A549 (cell line): ENCODE data around the gene POU2F3. TPM values are rescaled to one million over a fixed set of nuclear protein-coding genes. Genes with fewer than 3 reads are reported as not detected.

Experiments
- ATAC-seq, 2 experiments: fragments of 200-7000 bp in 1 of 2; fragments of >200 bp in 1 of 2; cut with Nextera tagmentation in 1 of 2; cut with Tn5 transposase in 1 of 2; 3 replicates each; pipeline versions ENCODE4 v1.8.0 to v1.9.1; 2018 to 2020; ENCODE audit warnings: mild to moderate bottlenecking in 1 of 2, moderate library complexity in 1 of 2
- CTCF ChIA-PET: fragments of 300-600 bp; sonication (Branson Sonifier 250); formaldehyde crosslinking; extraction: SDS; loops from one replicate; lab custom pipeline; 2021; ENCODE audit warnings: antibody characterized with exemption, inconsistent platforms; lab: Yijun Ruan, JAX
- POLR2A ChIA-PET: fragments of 350-600 bp; formaldehyde crosslinking; extraction: SDS; loops from one replicate; lab custom pipeline; 2021; ENCODE audit warnings: antibody characterized with exemption, inconsistent platforms; lab: Yijun Ruan, JAX
- DNase-seq, 2 experiments: peaks; one replicate each; pipeline versions ENCODE4 v3.0.0 to v3.0.0-alpha.2; 2011 to 2016; ENCODE audit warnings: low read depth in 1 of 2, low spot score in 1 of 2
- FAIRE-seq: peaks from 2 replicates; lab custom pipeline; 2011; peaks lifted over from hg19 to GRCh38; lab: Jason Lieb, UNC
- H3K27ac ChIP-seq, 2 experiments: fragments of >200 bp; sonication (Bioruptor Twin); formaldehyde crosslinking; 3 replicates each; pipeline ENCODE4 v1.5.1; 2016 to 2017
- H3K4me1 ChIP-seq: fragments of >200 bp; sonication (Bioruptor Twin); formaldehyde crosslinking; 3 replicates; pipeline ENCODE4 v1.6.1; 2016
- H3K4me2 ChIP-seq: fragments of >200 bp; sonication (Bioruptor Twin); formaldehyde crosslinking; 3 replicates; pipeline ENCODE4 v1.6.1; 2016
- H3K4me3 ChIP-seq: fragments of >200 bp; sonication (Bioruptor Twin); formaldehyde crosslinking; 3 replicates; pipeline ENCODE4 v1.5.1; 2016
- H3K9me3 ChIP-seq: fragments of >200 bp; sonication (Bioruptor Twin); formaldehyde crosslinking; 3 replicates; pipeline ENCODE4 v1.6.1; 2016
- CHD2 ChIP-seq: fragments of 150-350 bp; IDR thresholded peaks from 2 replicates; pipeline ENCODE4 v1.6.1; 2014; ENCODE audit warnings: low read length; ENCODE audit not compliant: partially characterized antibody
- EHF ChIP-seq: fragments of 250-450 bp; sonication (Bioruptor Pico); IDR thresholded peaks from 2 replicates; pipeline ENCODE4 v1.5.0; 2020; ENCODE audit warnings: mild to moderate bottlenecking
- EP300 ChIP-seq, 2 experiments: fragments of >200 bp; sonication (Bioruptor Twin); formaldehyde crosslinking; IDR thresholded peaks; 2 replicates in 1 of 2; 3 replicates in 1 of 2; pipeline ENCODE4 v1.6.1; 2016 to 2017
- FOSL2 ChIP-seq, 2 experiments: fragments of 450-650 bp in 1 of 2; fragments of >200 bp in 1 of 2; sonication (Bioruptor Twin) in 1 of 2; formaldehyde crosslinking; IDR thresholded peaks; 2 replicates each; pipeline versions ENCODE4 v1.5.0 to v1.6.1; 2016 to 2020; ENCODE audit warnings: mild to moderate bottlenecking in 1 of 2, moderate library complexity in 1 of 2
- HOXB13 ChIP-seq: fragments of 250-450 bp; sonication (Bioruptor Pico); IDR thresholded peaks from 2 replicates; pipeline ENCODE4 v1.5.0; 2020; ENCODE audit warnings: low read depth, mild to moderate bottlenecking, moderate library complexity
- JUN ChIP-seq, 2 experiments: fragments of >200 bp; sonication (Bioruptor Twin); formaldehyde crosslinking; IDR thresholded peaks; 2 replicates in 1 of 2; 3 replicates in 1 of 2; pipeline ENCODE4 v1.6.1; 2016 to 2017
- JUNB ChIP-seq: fragments of >200 bp; sonication (Bioruptor Twin); formaldehyde crosslinking; IDR thresholded peaks from 2 replicates; pipeline ENCODE4 v1.6.1; 2016
- KDM1A ChIP-seq: fragments of 200-600 bp; sonication (generic); IDR thresholded peaks from 2 replicates; pipeline ENCODE4 v1.6.1; 2016; ENCODE audit warnings: low read depth, mild to moderate bottlenecking
- MYC ChIP-seq: IDR thresholded peaks from 2 replicates; pipeline ENCODE4 v1.6.1; 2012; ENCODE audit warnings: mild to moderate bottlenecking, inconsistent platforms, low read length, improper control_type of control experiment, borderline replicate concordance
- NFE2L2 ChIP-seq: fragments of 150-350 bp; conservative IDR thresholded peaks from 2 replicates; pipeline ENCODE4 v1.6.1; 2014; ENCODE audit warnings: low read length
- PHF8 ChIP-seq: fragments of 200-600 bp; sonication (generic); IDR thresholded peaks from 2 replicates; pipeline ENCODE4 v1.6.1; 2016; ENCODE audit warnings: low read depth, mild to moderate bottlenecking, antibody characterized with exemption, moderate library complexity, borderline replicate concordance
- RARB ChIP-seq: fragments of 250-450 bp; sonication (Bioruptor Pico); IDR thresholded peaks from 2 replicates; pipeline ENCODE4 v1.8.0; 2021; ENCODE audit warnings: mild to moderate bottlenecking, moderate library complexity
- RCOR1 ChIP-seq: fragments of 150-350 bp; IDR thresholded peaks from 2 replicates; pipeline ENCODE4 v1.6.1; 2014; ENCODE audit warnings: antibody characterized with exemption, low read length, low read depth
- RFX5 ChIP-seq: fragments of 450-650 bp; IDR thresholded peaks from 2 replicates; pipeline ENCODE4 v1.7.1; 2014; ENCODE audit warnings: antibody characterized with exemption, mild to moderate bottlenecking, moderate library complexity
- SMC3 ChIP-seq: fragments of >200 bp; sonication (Bioruptor Twin); formaldehyde crosslinking; IDR thresholded peaks from 3 replicates; pipeline ENCODE4 v1.6.1; 2018; ENCODE audit warnings: inconsistent platforms
- SREBF2 ChIP-seq: fragments of 450-650 bp; IDR thresholded peaks from 2 replicates; pipeline ENCODE4 v1.6.1; 2014; ENCODE audit warnings: mild to moderate bottlenecking, moderate library complexity
- ZFP36 ChIP-seq: fragments of 450-650 bp; IDR thresholded peaks from 2 replicates; pipeline ENCODE4 v1.6.1; 2014; ENCODE audit warnings: borderline replicate concordance; ENCODE audit not compliant: partially characterized antibody
- whole genome bisulfite sequencing: methylation state at CpG from one replicate; pipeline ENCODE4 v1.1.6; 2017; ENCODE audit errors: missing lambda C conversion rate; 5-methylcytosine and 5-hydroxymethylcytosine counted together
- polyA plus RNA-seq, 4 experiments: library from polyadenylated mRNA; depleted of rRNA in 3 of 4; stranded (reverse); fragments of >200 nt; fragmentation: RNase III in 1 of 4; extraction: RNeasy Plus Mini Kit Qiagen cat#74134 plus additional on column Dnase treatment in 1 of 4; gene quantifications; 2 replicates in 3 of 4; 3 replicates in 1 of 4; pipeline ENCODE4 v1.2.3, GENCODE V29; 2011 to 2017
- TF ChIP-seq, protein P1 (sequence below): fragments of 150-350 bp; IDR thresholded peaks from 2 replicates; pipeline ENCODE4 v1.6.1; 2014; ENCODE audit warnings: low read depth, mild to moderate bottlenecking, low read length
- TF ChIP-seq, protein P2 (sequence below): IDR thresholded peaks from 2 replicates; pipeline ENCODE4 v1.6.1; 2012; ENCODE audit warnings: low read depth, borderline replicate concordance
- TF ChIP-seq, protein P3 (sequence below): fragments of >200 bp; sonication (Bioruptor Twin); formaldehyde crosslinking; IDR thresholded peaks from 3 replicates; pipeline ENCODE4 v1.5.1; 2016
- TF ChIP-seq, protein P4 (sequence below): fragments of >200 bp; sonication (Bioruptor Twin); formaldehyde crosslinking; IDR thresholded peaks from 2 replicates; pipeline ENCODE4 v1.6.1; 2016

Gene POU2F3
- polyA plus RNA-seq, 2 of the 4 experiments (the other 2 are of a cell fraction): not detected

DNA sequence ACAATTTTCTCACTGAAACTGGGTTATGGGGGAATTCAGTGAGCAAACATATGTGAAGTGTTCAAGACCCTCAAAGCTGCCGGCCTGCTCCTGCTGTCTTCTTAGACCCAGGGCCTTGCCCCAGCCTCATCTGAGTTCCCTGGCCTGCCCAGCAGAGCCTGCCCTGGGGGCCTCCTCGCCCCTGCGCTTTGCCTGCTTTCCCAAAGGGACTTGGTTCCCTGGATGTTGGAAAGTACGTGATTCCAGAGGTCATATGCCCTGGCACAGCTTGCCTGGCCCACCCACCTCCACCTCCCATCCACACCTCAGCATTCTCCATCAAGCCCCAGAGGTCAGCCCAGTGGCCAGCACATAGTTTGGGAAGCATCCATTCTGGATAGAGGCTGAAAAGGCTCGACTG, 13.7 kb upstream of the POU2F3 start (continued):
- TF ChIP-seq, protein P1, sequence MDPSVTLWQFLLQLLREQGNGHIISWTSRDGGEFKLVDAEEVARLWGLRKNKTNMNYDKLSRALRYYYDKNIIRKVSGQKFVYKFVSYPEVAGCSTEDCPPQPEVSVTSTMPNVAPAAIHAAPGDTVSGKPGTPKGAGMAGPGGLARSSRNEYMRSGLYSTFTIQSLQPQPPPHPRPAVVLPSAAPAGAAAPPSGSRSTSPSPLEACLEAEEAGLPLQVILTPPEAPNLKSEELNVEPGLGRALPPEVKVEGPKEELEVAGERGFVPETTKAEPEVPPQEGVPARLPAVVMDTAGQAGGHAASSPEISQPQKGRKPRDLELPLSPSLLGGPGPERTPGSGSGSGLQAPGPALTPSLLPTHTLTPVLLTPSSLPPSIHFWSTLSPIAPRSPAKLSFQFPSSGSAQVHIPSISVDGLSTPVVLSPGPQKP: no peak
- TF ChIP-seq, all 56 proteins: peak for 0

DNA sequence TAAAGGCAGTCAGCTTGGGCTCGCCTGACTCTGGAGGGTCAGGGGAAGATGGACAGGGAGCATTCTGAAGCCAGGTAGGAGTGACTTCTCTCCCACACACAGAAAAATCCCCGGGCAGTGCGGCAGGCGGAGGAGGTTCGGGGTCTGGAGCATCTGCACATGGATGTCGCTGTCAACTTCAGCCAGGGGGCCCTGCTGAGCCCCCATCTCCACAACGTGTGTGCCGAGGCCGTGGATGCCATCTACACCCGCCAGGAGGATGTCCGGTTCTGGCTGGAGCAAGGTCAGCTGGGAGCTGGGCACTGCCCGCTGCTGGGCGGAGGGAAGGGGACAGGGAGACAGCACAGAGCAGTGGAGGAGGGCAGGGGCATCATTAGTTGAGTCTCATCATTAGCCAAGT, 13.2 kb upstream of the POU2F3 start:
- Histone ChIP-seq H3K4me2 (no peak overlapping the region), H3K4me1 (no peaks in the 10 kb centered on the region)
- ChIA-PET CTCF (interaction anchor here (17.1 to 19.9 kb wide), 2 partner anchors 55 to 77 kb away, joined by 245 to 407 read pairs; no protein-coding TSS in a partner anchor), POLR2A (no interaction called here)
- no peak for ATAC-seq
- TF ChIP-seq SMC3 (no peak), JUN (IDR thresholded peaks at IDR 0.05) (no peak), MYC (no peak), ZFP36 (no peak), NFE2L2 (no peak), RCOR1 (no peak), SREBF2 (no peak), PHF8 (no peak), RFX5 (no peak)
- TF ChIP-seq, protein P2, sequence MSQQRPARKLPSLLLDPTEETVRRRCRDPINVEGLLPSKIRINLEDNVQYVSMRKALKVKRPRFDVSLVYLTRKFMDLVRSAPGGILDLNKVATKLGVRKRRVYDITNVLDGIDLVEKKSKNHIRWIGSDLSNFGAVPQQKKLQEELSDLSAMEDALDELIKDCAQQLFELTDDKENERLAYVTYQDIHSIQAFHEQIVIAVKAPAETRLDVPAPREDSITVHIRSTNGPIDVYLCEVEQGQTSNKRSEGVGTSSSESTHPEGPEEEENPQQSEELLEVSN: no peak
- TF ChIP-seq, all 56 proteins: peak for 0
- FAIRE-seq: no peak
- Histone ChIP-seq H3K9me3 (no peaks in the 10 kb centered on the region), H3K27ac (no peak overlapping the region), H3K4me3 (no peak overlapping the region)
- DNase-seq: no peak
- WGBS: 90% methylated on average over 3 of the region's 13 CpGs

DNA sequence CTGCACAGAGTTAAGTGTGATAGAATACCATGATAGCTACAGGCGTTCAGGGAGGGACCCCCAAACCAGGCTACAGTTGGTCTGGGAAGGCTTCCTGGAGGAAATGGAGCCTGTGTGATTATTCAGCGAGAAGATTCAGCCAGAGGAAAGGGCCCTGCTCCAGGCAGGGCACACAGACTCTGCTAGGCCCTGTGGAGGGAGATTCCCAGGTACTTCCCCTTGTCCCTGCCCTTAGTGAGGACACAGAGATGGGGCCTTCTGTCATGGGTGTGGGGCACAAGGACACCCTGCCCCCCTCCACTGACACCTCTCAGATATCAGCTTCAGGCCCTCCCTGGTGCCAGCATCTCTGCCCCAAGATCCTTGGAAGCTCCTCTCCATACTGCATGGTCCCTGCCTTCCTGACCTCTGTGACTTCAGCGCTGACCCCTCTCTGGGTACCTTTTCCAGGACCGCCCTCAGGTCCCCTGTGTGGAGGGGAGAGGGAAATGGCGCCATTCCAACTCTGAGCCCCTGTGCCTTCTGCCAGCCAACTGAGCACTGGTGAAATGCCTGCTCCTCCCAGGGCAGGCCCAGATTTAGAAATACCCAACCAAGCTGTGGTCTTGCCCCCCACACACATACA, 12.6 kb upstream of the POU2F3 start:
- DNase-seq (no peak), FAIRE-seq (no peak), ATAC-seq (no peak)
- ChIA-PET POLR2A (no interaction called here), CTCF (interaction anchor here (17.1 to 19.9 kb wide), 2 partner anchors 55 to 76 kb away, joined by 245 to 407 read pairs; no protein-coding TSS in a partner anchor)
- no peak overlapping the region for H3K4me2 ChIP-seq
- no peaks in the 10 kb centered on the region for H3K4me1 ChIP-seq
- WGBS: 63% methylated on average over 3 of the region's 5 CpGs
- no peak overlapping the region for H3K4me3 ChIP-seq
- TF ChIP-seq RCOR1 (no peak), EHF (no peak), RARB (CRISPR knock-in tag) (no peak), EP300 (IDR thresholded peaks at IDR 0.05) (no peak), HOXB13 (CRISPR knock-in tag) (no peak), JUNB (no peak), PHF8 (no peak), KDM1A (no peak), CHD2 (no peak), FOSL2 (IDR thresholded peaks at IDR 0.05) (no peak), FOSL2 (CRISPR knock-in tag; IDR thresholded peaks at IDR 0.05) (no peak)
- TF ChIP-seq, protein P3, sequence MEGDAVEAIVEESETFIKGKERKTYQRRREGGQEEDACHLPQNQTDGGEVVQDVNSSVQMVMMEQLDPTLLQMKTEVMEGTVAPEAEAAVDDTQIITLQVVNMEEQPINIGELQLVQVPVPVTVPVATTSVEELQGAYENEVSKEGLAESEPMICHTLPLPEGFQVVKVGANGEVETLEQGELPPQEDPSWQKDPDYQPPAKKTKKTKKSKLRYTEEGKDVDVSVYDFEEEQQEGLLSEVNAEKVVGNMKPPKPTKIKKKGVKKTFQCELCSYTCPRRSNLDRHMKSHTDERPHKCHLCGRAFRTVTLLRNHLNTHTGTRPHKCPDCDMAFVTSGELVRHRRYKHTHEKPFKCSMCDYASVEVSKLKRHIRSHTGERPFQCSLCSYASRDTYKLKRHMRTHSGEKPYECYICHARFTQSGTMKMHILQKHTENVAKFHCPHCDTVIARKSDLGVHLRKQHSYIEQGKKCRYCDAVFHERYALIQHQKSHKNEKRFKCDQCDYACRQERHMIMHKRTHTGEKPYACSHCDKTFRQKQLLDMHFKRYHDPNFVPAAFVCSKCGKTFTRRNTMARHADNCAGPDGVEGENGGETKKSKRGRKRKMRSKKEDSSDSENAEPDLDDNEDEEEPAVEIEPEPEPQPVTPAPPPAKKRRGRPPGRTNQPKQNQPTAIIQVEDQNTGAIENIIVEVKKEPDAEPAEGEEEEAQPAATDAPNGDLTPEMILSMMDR: no peak
- TF ChIP-seq, protein P4, sequence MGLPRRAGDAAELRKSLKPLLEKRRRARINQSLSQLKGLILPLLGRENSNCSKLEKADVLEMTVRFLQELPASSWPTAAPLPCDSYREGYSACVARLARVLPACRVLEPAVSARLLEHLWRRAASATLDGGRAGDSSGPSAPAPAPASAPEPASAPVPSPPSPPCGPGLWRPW: no peak
- no peak overlapping the region for H3K27ac ChIP-seq
- H3K9me3 ChIP-seq: no peaks in the 10 kb centered on the region
